ENCODE measurements around the gene RANGAP1.
"Not testable (repeated sequence)": the region's sequence is repeated elsewhere in the genome, so short reads cannot be mapped to it uniquely, and the experiment has no call there.

The RANGAP1 gene

DNA sequence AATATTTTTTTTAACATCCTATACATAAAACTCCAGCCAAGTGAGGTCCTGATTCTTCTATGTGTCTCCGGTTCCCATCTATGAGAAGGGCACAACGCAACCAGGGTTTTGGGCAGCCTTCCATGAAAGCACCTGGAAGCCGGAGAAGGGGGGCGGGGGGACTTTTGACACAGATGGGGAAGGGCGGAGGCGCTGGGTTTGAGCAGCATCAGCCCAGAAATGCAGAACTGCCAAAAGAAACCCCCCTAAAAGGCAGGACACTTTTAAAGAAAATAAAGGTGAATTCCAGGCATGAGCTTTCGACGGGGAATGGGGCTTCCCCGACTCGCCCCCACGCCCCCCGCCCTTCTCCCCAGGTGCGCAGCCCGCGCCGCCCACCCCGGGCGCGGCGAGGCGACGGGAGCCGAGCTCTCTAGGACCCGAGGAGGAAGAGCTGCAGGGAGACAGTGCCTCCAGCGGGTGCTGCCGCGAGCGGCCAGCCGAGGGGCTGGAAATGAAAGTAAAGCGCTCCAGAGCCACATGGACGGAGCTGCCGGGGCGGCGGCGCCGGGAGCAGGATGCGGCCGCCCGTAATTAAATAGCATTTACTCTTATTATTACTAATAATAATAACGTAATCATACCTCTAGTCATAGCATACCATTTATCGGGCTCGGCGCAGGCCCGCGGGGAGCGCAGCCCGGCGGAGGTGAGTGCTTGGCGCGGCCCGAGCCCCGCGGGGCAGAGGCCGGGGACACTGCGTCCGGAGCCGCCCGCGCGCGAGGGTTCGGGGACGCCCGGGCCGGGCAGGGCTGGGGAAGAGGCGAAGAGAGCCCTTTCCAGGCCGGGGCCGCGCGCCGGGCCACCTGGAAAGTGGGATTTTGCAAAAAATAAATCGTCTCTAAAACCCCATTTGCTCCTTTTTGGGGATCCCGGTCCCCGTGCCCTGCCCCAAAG is 15.4 kb upstream of the RANGAP1 start, which contains the start of gene ZC3H7B:
ZC3H7B (plus strand) TSS at position 441 of the 936 bp plus-strand sequence. CDS start 19,136 bp downstream, outside the sequence.
- TF ChIP-seq EZH2phosphoT487 (IDR thresholded peaks at IDR 0.05; ENCODE audit: borderline replicate concordance) = no peak
- TF ChIP-seq, protein P1, sequence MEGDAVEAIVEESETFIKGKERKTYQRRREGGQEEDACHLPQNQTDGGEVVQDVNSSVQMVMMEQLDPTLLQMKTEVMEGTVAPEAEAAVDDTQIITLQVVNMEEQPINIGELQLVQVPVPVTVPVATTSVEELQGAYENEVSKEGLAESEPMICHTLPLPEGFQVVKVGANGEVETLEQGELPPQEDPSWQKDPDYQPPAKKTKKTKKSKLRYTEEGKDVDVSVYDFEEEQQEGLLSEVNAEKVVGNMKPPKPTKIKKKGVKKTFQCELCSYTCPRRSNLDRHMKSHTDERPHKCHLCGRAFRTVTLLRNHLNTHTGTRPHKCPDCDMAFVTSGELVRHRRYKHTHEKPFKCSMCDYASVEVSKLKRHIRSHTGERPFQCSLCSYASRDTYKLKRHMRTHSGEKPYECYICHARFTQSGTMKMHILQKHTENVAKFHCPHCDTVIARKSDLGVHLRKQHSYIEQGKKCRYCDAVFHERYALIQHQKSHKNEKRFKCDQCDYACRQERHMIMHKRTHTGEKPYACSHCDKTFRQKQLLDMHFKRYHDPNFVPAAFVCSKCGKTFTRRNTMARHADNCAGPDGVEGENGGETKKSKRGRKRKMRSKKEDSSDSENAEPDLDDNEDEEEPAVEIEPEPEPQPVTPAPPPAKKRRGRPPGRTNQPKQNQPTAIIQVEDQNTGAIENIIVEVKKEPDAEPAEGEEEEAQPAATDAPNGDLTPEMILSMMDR (conservative IDR thresholded peaks at IDR 0.05; ENCODE audit: low read length) = peak; percentile 53
- Histone ChIP-seq H3K9ac (ENCODE audit: low read depth, low read length, poor library complexity, severe bottlenecking) (peak within 1 kb of the TSS; percentile 98), H3F3A (ENCODE audit: low read depth) (no peaks in the 10 kb centered on the region), H3K79me2 (ENCODE audit: insufficient read depth, low read length) (peaks cover 53% of the 10 kb centered on the region), H3K36me3 (ENCODE audit: insufficient read depth, low read length) (no peaks in the 10 kb centered on the region), H3K4me1 (ENCODE audit: insufficient read depth, low read length, poor library complexity, severe bottlenecking) (peaks cover 21% of the 10 kb centered on the region), H3K9me2 (replicated peaks; ENCODE audit: low read depth, low read length) (no peaks in the 10 kb centered on the region), H2AFZ (ENCODE audit: low read length) (peak within 1 kb of the TSS; percentile 79), H4K20me1 (ENCODE audit: insufficient read depth, low read length, poor library complexity, severe bottlenecking) (peaks cover 19% of the 10 kb centered on the region), H3K4me3 (ENCODE audit: low read length, poor library complexity, severe bottlenecking) (peak within 1 kb of the TSS; percentile 94), H3K4me2 (ENCODE audit: low read depth, low read length, poor library complexity, severe bottlenecking) (peak within 1 kb of the TSS; percentile 85), H3K9me3 (ENCODE audit: insufficient read depth, low read depth, low read length) (no peaks in the 10 kb centered on the region), H3K27me3 (ENCODE audit: insufficient read depth, low read length, poor library complexity, severe bottlenecking) (peaks cover 5% of the 10 kb centered on the region)

DNA sequence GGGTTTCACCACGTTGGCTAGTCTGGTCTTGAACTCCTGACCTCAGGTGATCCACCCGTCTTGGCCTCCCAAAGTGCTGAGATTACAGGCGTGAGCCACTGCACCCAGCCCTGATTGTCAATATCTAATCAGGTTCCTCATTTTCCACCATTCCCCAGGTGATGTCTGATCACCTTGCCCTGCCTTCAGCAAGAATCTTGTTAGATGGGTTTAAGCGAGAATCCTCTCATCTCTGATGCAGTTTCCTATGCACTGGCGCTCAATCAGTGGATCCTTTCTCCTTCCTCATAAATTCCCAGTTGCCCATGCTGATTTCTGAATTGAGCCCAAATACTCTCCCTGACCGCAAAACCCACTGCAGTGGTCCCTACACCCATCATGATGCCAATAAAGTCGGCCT is 14.7 kb upstream of the RANGAP1 start:
- Histone ChIP-seq H3K9me2 (replicated peaks; ENCODE audit: low read depth, low read length) (no peaks in the 10 kb centered on the region), H3K4me1 (ENCODE audit: insufficient read depth, low read length, poor library complexity, severe bottlenecking) (peaks cover 19% of the 10 kb centered on the region), H3K36me3 (ENCODE audit: insufficient read depth, low read length) (no peaks in the 10 kb centered on the region), H2AFZ (ENCODE audit: low read length) (peak overlapping the region; percentile 79), H3K79me2 (ENCODE audit: insufficient read depth, low read length) (peaks cover 46% of the 10 kb centered on the region), H3K9ac (ENCODE audit: low read depth, low read length, poor library complexity, severe bottlenecking) (peak overlapping the region; percentile 98), H3K4me2 (ENCODE audit: low read depth, low read length, poor library complexity, severe bottlenecking) (peak overlapping the region; percentile 77), H4K20me1 (ENCODE audit: insufficient read depth, low read length, poor library complexity, severe bottlenecking) (peaks cover 19% of the 10 kb centered on the region), H3K27me3 (ENCODE audit: insufficient read depth, low read length, poor library complexity, severe bottlenecking) (peaks cover 5% of the 10 kb centered on the region), H3F3A (ENCODE audit: low read depth) (no peaks in the 10 kb centered on the region), H3K9me3 (ENCODE audit: insufficient read depth, low read depth, low read length) (no peaks in the 10 kb centered on the region), H3K4me3 (ENCODE audit: low read length, poor library complexity, severe bottlenecking) (peak overlapping the region; percentile 94)
- TF ChIP-seq, protein P1 (conservative IDR thresholded peaks at IDR 0.05; ENCODE audit: low read length) = no peak
- TF ChIP-seq EZH2phosphoT487 (IDR thresholded peaks at IDR 0.05; ENCODE audit: borderline replicate concordance) = no peak

DNA sequence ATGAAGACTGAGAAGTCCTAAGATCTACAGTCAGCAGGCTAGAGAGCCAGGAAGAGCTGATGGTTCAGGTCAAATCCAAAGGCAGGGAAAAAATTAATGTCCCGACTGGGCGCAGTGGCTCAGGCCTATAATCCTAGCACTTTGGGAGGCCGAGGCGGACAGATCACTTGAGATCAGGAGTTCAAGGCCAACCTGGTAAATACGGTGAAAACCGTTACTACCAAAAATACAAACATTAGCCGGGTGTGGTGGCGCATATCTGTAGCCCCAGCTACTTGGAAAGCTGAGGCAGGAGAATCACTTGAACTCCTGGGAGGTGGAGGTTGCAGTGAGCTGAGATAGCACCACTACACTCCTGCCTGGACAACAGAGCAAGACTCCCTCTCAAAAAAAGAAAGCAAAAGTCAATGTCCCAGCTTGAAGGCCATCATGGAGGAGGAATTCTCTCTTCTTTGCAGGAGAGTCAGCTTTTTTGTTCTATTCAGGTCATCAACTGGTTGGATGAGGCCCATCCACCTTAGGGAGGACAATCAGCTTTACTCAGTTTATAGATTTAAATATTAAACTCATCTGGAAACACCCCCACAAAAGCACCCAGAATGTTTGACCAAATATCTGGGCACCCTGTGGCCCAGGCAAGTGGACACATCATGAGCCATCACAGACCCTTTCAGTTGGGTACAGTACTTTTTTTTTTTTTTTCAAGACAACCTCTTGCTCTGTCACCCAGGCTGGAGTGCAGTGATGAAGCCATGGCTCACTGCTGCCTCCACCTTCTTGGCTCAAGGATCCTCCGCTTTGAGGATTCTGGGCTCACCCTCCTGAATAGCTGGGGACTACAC is 11.1 kb upstream of the RANGAP1 start:
- Histone ChIP-seq H3K4me1 (ENCODE audit: insufficient read depth, low read length, poor library complexity, severe bottlenecking) (peaks cover 7% of the 10 kb centered on the region), H3K4me3 (ENCODE audit: low read length, poor library complexity, severe bottlenecking) (no peak overlapping the region), H3K79me2 (ENCODE audit: insufficient read depth, low read length) (peaks cover 10% of the 10 kb centered on the region), H3K36me3 (ENCODE audit: insufficient read depth, low read length) (no peaks in the 10 kb centered on the region), H3K9me3 (ENCODE audit: insufficient read depth, low read depth, low read length) (no peaks in the 10 kb centered on the region), H3K9me2 (replicated peaks; ENCODE audit: low read depth, low read length) (no peaks in the 10 kb centered on the region), H3F3A (ENCODE audit: low read depth) (no peaks in the 10 kb centered on the region), H3K27me3 (ENCODE audit: insufficient read depth, low read length, poor library complexity, severe bottlenecking) (peaks cover 5% of the 10 kb centered on the region), H2AFZ (ENCODE audit: low read length) (no peak overlapping the region), H3K4me2 (ENCODE audit: low read depth, low read length, poor library complexity, severe bottlenecking) (no peak overlapping the region), H4K20me1 (ENCODE audit: insufficient read depth, low read length, poor library complexity, severe bottlenecking) (no peaks in the 10 kb centered on the region), H3K9ac (ENCODE audit: low read depth, low read length, poor library complexity, severe bottlenecking) (no peak overlapping the region)
- TF ChIP-seq EZH2phosphoT487 (IDR thresholded peaks at IDR 0.05; ENCODE audit: borderline replicate concordance) = no peak
- TF ChIP-seq, protein P1 (conservative IDR thresholded peaks at IDR 0.05; ENCODE audit: low read length) = no peak

DNA sequence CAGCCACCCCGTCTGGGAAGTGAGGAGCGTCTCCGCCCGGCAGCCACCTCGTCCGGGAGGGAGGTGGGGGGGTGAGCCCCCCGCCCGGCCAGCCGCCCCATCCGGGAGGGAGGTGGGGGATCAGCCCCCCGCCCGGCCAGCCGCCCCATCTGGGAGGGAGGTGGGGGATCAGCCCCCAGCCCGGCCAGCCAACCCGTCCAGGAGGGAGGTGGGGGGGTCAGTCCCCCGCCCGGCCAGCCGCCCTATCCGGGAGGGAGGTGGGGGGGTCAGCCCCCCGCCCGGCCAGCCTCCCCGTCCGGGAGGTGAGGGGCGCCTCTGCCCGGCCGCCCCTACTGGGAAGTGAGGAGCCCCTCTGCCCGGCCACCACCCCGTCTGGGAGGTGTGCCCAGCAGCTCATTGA is 8.8 kb upstream of the RANGAP1 start:
- not testable (repeated sequence) for H4K20me1 ChIP-seq (ENCODE audit: insufficient read depth, low read length, poor library complexity, severe bottlenecking); H3K9ac ChIP-seq (ENCODE audit: low read depth, low read length, poor library complexity, severe bottlenecking); H3K36me3 ChIP-seq (ENCODE audit: insufficient read depth, low read length); H3K4me3 ChIP-seq (ENCODE audit: low read length, poor library complexity, severe bottlenecking); H2AFZ ChIP-seq (ENCODE audit: low read length); H3K4me2 ChIP-seq (ENCODE audit: low read depth, low read length, poor library complexity, severe bottlenecking); H3F3A ChIP-seq (ENCODE audit: low read depth); H3K9me2 ChIP-seq (replicated peaks; ENCODE audit: low read depth, low read length); H3K27me3 ChIP-seq (ENCODE audit: insufficient read depth, low read length, poor library complexity, severe bottlenecking); H3K79me2 ChIP-seq (ENCODE audit: insufficient read depth, low read length); H3K4me1 ChIP-seq (ENCODE audit: insufficient read depth, low read length, poor library complexity, severe bottlenecking); H3K9me3 ChIP-seq (ENCODE audit: insufficient read depth, low read depth, low read length)
